ENCODE measurements around the gene SP140L. TPM values are rescaled to one million over a fixed set of nuclear protein-coding genes. Genes with fewer than 3 reads are reported as not detected.
A peak's percentile ranks its signal among the peaks of the same experiment; 100 is the strongest.

The SP140L gene
- total RNA-seq, 1 donor from 2014 or later, result 112 TPM

DNA sequence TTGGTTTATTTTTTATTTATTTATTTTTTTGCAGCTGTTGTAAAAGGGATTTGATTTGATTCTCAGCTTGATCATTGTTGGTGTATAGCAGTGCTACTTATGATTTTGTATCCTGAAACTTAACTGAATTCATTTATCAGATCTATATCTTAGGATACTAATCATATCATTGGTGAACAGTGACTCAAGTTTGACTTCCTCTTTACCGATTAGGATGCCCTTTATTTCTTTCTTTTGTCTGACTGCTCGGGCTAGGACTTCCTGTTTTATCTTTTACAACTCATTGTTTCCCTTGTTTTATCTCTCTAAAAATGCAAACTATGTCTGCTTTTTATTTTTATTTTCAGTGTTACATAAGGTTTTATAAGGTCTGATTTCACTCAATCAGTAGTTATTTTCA lies 112.6 kb downstream of the SP140L start:
- H3K4me1 Mint-ChIP-seq, result peaks cover 74% of the 10 kb centered on the region
- POLR2A ChIA-PET, result no interaction called here
- H3K27me3 Mint-ChIP-seq, result no peaks in the 10 kb centered on the region
- ATAC-seq (ENCODE audit: low read depth) (peak; percentile 45), DNase-seq (no peak)
- peak overlapping the region; percentile 84 for H3K4me3 Mint-ChIP-seq
- peaks cover 4% of the 10 kb centered on the region for H3K9me3 Mint-ChIP-seq
- H3K27ac Mint-ChIP-seq, result peak overlapping the region; percentile 97
- H3K36me3 Mint-ChIP-seq (ENCODE audit: low read depth), result peaks cover 75% of the 10 kb centered on the region
- intact Hi-C loops (cut with micrococcal nuclease), result loop anchor here (1.0 to 5.0 kb wide), 4 partner anchors 8 to 33 kb away; partner anchors contain the start of gene SP100
- TF ChIP-seq, protein P1, sequence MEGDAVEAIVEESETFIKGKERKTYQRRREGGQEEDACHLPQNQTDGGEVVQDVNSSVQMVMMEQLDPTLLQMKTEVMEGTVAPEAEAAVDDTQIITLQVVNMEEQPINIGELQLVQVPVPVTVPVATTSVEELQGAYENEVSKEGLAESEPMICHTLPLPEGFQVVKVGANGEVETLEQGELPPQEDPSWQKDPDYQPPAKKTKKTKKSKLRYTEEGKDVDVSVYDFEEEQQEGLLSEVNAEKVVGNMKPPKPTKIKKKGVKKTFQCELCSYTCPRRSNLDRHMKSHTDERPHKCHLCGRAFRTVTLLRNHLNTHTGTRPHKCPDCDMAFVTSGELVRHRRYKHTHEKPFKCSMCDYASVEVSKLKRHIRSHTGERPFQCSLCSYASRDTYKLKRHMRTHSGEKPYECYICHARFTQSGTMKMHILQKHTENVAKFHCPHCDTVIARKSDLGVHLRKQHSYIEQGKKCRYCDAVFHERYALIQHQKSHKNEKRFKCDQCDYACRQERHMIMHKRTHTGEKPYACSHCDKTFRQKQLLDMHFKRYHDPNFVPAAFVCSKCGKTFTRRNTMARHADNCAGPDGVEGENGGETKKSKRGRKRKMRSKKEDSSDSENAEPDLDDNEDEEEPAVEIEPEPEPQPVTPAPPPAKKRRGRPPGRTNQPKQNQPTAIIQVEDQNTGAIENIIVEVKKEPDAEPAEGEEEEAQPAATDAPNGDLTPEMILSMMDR (IDR thresholded peaks at IDR 0.05), result no peak
- CTCF ChIA-PET, result no interaction called here

DNA sequence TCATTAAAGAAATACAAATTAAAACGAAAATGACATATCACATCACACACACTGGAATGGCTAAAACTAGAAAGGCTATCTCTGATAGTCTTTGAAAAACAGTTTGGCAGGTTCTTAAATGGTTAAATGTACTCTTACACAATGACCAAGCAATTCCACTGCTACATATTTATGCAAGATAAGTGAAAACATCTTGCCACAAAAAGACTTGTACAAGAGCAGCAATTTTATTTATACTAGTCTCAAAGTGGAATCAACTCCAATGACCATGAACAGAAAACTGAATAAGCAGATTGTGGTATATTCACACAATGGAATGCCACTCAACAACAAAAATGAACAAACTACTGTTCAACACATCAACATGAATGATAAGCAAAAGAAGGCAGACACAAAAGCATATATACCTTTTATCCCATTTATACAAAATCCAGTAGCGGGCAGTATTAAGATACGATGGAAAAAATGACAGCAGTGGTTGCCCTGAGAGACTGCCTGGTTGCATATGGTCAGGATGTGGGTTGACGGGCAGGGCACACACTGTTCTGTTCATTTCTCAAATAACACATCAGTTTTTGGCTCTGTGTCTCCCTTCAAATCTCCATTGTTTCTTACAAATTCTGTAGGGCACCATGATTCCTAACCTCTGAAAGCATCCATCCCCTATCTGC lies 114.4 kb downstream of the SP140L start:
- peaks cover 3% of the 10 kb centered on the region for H3K9me3 Mint-ChIP-seq

DNA sequence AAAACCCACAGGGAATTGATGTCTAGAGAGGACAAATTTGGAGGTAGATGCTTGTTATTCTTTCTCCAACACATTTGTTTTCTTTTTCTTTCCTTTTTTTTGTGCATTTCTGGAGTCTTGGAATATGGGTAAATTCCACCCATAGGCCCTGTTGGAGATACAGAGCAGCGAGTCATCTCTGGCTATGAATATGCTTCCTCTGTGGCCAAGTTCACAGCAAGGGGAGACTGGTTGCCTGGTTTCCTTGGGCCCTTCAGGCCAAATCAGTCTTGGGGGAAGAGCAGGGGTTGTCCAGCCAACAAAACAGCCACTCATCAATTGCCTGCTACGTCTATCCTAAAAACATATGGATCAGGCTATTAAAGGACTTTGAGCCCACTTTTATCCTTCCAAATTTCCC lies 116.5 kb downstream of the SP140L start:
- ATAC-seq (ENCODE audit: low read depth) (no peak), DNase-seq (no peak)
- Mint-ChIP-seq H3K4me3 (peak overlapping the region; percentile 54), H3K9me3 (peaks cover 2% of the 10 kb centered on the region), H3K4me1 (peaks cover 95% of the 10 kb centered on the region), H3K27me3 (no peaks in the 10 kb centered on the region), H3K27ac (peak overlapping the region; percentile 93), H3K36me3 (ENCODE audit: low read depth) (peaks cover 80% of the 10 kb centered on the region)
- CTCF ChIA-PET, result no interaction called here
- intact Hi-C loops (cut with micrococcal nuclease), result no loop called here
- POLR2A ChIA-PET, result no interaction called here
- TF ChIP-seq, protein P1 (IDR thresholded peaks at IDR 0.05), result no peak

More for the DNA sequence above, 114.4 kb downstream of the SP140L start:
- CTCF ChIA-PET, result no interaction called here
- Mint-ChIP-seq H3K27me3 (no peaks in the 10 kb centered on the region), H3K27ac (peak overlapping the region; percentile 93), H3K4me3 (peak overlapping the region; percentile 62), H3K4me1 (peaks cover 80% of the 10 kb centered on the region), H3K36me3 (ENCODE audit: low read depth) (peaks cover 75% of the 10 kb centered on the region)
- intact Hi-C loops (cut with micrococcal nuclease), result loop anchor here (1.0 kb wide), 1 partner anchor 16 kb away; no protein-coding TSS in a partner anchor
- ATAC-seq (ENCODE audit: low read depth) (peak; percentile 81), DNase-seq (no peak)
- POLR2A ChIA-PET, result interaction anchor here (0.6 kb wide), 1 partner anchor 31 kb away, joined by 3 read pairs; no protein-coding TSS in a partner anchor
- TF ChIP-seq, protein P1 (IDR thresholded peaks at IDR 0.05), result no peak

DNA sequence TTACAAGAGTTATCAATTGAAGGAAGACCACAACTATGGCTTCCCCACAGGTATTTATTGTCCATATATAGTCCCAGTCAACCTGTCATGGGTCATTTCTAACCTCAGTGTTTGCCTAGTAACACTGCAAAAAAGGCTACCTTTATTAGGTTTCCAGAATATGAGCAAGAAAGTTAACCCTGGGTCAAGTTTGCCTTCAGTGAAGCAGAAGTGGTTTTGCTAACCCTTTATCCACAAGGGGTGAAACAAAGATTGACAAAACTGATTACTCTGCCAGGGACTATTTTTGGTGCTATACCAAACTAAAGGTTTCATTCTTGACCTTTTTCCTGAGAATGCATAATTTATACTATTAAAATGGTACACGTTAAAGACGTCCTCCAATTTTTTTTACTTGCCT lies 117.8 kb downstream of the SP140L start:
- intact Hi-C loops (cut with micrococcal nuclease), result loop anchor here (5.0 kb wide), 1 partner anchor 218 kb away; the partner anchor contains the start of gene SP140
- ChIA-PET POLR2A (interaction anchor here (0.9 kb wide), 1 partner anchor 28 kb away, joined by 3 read pairs; no protein-coding TSS in a partner anchor), CTCF (no interaction called here)
- Mint-ChIP-seq H3K27ac (peak overlapping the region; percentile 93), H3K36me3 (ENCODE audit: low read depth) (peaks cover 82% of the 10 kb centered on the region), H3K9me3 (no peaks in the 10 kb centered on the region), H3K4me1 (peaks cover 95% of the 10 kb centered on the region), H3K4me3 (no peak overlapping the region), H3K27me3 (no peaks in the 10 kb centered on the region)
- DNase-seq (no peak), ATAC-seq (ENCODE audit: low read depth) (no peak)
- TF ChIP-seq, protein P1 (IDR thresholded peaks at IDR 0.05), result no peak

DNA sequence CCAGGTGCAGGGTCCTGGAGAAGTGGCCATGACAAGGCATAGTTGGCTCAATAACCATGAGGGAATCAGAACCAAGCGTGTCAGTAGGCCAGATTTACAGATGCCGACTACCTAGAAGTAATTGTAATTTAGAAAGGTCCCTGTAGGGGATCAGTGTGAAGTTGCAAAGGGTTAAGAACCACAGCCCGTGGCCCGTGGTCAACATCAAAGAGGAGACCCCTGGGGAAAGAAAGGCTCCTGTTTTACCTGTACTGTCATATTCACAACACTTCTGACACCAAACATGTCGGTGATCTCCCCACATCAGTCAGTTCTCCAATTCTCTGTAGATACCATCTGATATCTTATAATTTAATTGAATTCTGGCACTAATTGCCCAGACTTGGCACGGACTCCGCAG lies 120.0 kb downstream of the SP140L start:
- H3K27ac Mint-ChIP-seq, result peak overlapping the region; percentile 99
- CTCF ChIA-PET, result interaction anchor here (1.0 to 3.6 kb wide), 4 partner anchors 10 to 245 kb away, joined by 3 to 12 read pairs (median 6); no protein-coding TSS in a partner anchor
- peaks cover 95% of the 10 kb centered on the region for H3K4me1 Mint-ChIP-seq
- peaks cover 93% of the 10 kb centered on the region for H3K36me3 Mint-ChIP-seq (ENCODE audit: low read depth)
- TF ChIP-seq, protein P1 (IDR thresholded peaks at IDR 0.05), result no peak
- DNase-seq, result no peak
- peak overlapping the region; percentile 2 for H3K4me3 Mint-ChIP-seq
- no peaks in the 10 kb centered on the region for H3K9me3 Mint-ChIP-seq
- intact Hi-C loops (cut with micrococcal nuclease), result loop anchor here (1.0 to 5.0 kb wide), 3 partner anchors 8 to 220 kb away; partner anchors contain the start of gene SP140
- no peaks in the 10 kb centered on the region for H3K27me3 Mint-ChIP-seq
- POLR2A ChIA-PET, result interaction anchor here (1.0 to 3.9 kb wide), 19 partner anchors 9 to 244 kb away, joined by 3 to 47 read pairs (median 6); partner anchors contain the start of genes SP100, SP110, SP140 and SP140L
- ATAC-seq (ENCODE audit: low read depth), result no peak
